Caco-2 (cell line): ENCODE measurements around the gene ASXL1. TPM values are rescaled to one million over a fixed set of nuclear protein-coding genes. Genes with fewer than 3 reads are reported as not detected.

Source experiments
- BruUV-seq: library from RNA; stranded (reverse); fragments of 400-500 nt; replicated peaks from 2 replicates; lab custom pipeline; 2021; lab: Mats Ljungman, UMichigan
- CTCF ChIA-PET: fragments of 300-600 bp; sonication (Branson Sonifier 250); formaldehyde crosslinking; loops from one replicate; lab custom pipeline; 2022; ENCODE audit warnings: antibody characterized with exemption; lab: Charles Lee
- POLR2A ChIA-PET: fragments of 300-600 bp; sonication (Branson Sonifier 250); formaldehyde crosslinking; loops from one replicate; lab custom pipeline; 2022; ENCODE audit warnings: antibody characterized with exemption; lab: Charles Lee
- DNase-seq, 2 experiments: peaks; one replicate each; pipeline versions ENCODE4 v3.0.0 to v3.0.0-alpha.2; 2020 to 2022
- H3K27me3 ChIP-seq: replicated peaks from 2 replicates; pipeline ENCODE4 v1.6.0; 2011; ENCODE audit warnings: low read length; ENCODE audit not compliant: control insufficient read depth, insufficient read depth
- H3K36me3 ChIP-seq: 2 replicates; pipeline ENCODE4 v1.5.1; 2011; ENCODE audit warnings: low read length; ENCODE audit not compliant: control insufficient read depth, insufficient read depth
- H3K4me1 ChIP-seq: fragments of 250-450 bp; sonication (Bioruptor Pico); 2 replicates; pipeline ENCODE4 v1.5.1; 2020; ENCODE audit warnings: mild to moderate bottlenecking
- H3K4me3 ChIP-seq: 2 replicates; pipeline ENCODE4 v1.5.1; 2011; ENCODE audit warnings: low read depth, mild to moderate bottlenecking, control low read depth, low read length
- H3K9me3 ChIP-seq: fragments of 250-450 bp; sonication (Bioruptor Pico); 2 replicates; pipeline ENCODE4 v1.5.1; 2020; ENCODE audit warnings: mild to moderate bottlenecking, moderate library complexity
- H3K27ac Mint-ChIP-seq: one replicate; pipeline ENCODE4 v1.8.0; 2022; ENCODE audit warnings: mixed read lengths; ENCODE audit not compliant: unreplicated experiment
- H3K27me3 Mint-ChIP-seq: one replicate; pipeline ENCODE4 v1.8.0; 2022; ENCODE audit warnings: mixed read lengths; ENCODE audit not compliant: insufficient read depth, unreplicated experiment
- H3K36me3 Mint-ChIP-seq: one replicate; pipeline ENCODE4 v1.8.0; 2022; ENCODE audit warnings: mild to moderate bottlenecking, mixed read lengths; ENCODE audit not compliant: insufficient read depth, unreplicated experiment
- H3K4me1 Mint-ChIP-seq: one replicate; pipeline ENCODE4 v1.8.0; 2022; ENCODE audit warnings: low read depth, mixed read lengths; ENCODE audit not compliant: unreplicated experiment
- H3K4me3 Mint-ChIP-seq: one replicate; pipeline ENCODE4 v1.8.0; 2022; ENCODE audit warnings: mild to moderate bottlenecking, moderate library complexity, mixed read lengths; ENCODE audit not compliant: unreplicated experiment
- H3K9me3 Mint-ChIP-seq: one replicate; pipeline ENCODE4 v1.8.0; 2022; ENCODE audit warnings: mixed read lengths; ENCODE audit not compliant: unreplicated experiment
- intact Hi-C: fragments of 100-400 bp; cut with micrococcal nuclease; formaldehyde crosslinking; loops from one replicate; pipeline ENCODE4 v1.10.0; 2022; ENCODE audit not compliant: unreplicated experiment
- total RNA-seq: library from RNA; stranded (reverse); gene quantifications from 2 replicates; pipeline ENCODE4 v1.2.3, GENCODE V29; 2022
- TF ChIP-seq, protein P1 (sequence below), 2 experiments: fragments of 200-600 bp in 1 of 2; IDR thresholded peaks; 1 replicate in 1 of 2; 2 replicates in 1 of 2; pipeline versions ENCODE4 v1.5.1 to v1.8.0; 2011 to 2022; ENCODE audit warnings: antibody characterized with exemption in 1 of 2, control low read depth in 1 of 2, inconsistent platforms in 1 of 2, low read depth in 1 of 2, low read length in 1 of 2, mild to moderate bottlenecking in 1 of 2, moderate library complexity in 1 of 2; ENCODE audit not compliant: insufficient read depth in 1 of 2, severe bottlenecking in 1 of 2, unreplicated experiment in 1 of 2

ASXL1 gene
- total RNA-seq, 1 experiment from 2014 or later: 226 TPM

- no peak for DNase-seq
- ChIA-PET POLR2A (no interaction called here), CTCF (interaction anchor here (0.5 to 2.0 kb wide), 5 partner anchors 8 to 186 kb away, joined by 3 to 11 read pairs (median 5); no protein-coding TSS in a partner anchor)
- Mint-ChIP-seq H3K27ac (peak overlapping the region; percentile 34), H3K4me1 (peaks cover 20% of the 10 kb centered on the region), H3K4me3 (no peak overlapping the region), H3K27me3 (no peaks in the 10 kb centered on the region), H3K9me3 (no peaks in the 10 kb centered on the region), H3K36me3 (peaks cover 96% of the 10 kb centered on the region)
- intact Hi-C loops: no loop called here
- Histone ChIP-seq H3K9me3 (no peaks in the 10 kb centered on the region), H3K27me3 (no peaks in the 10 kb centered on the region), H3K4me1 (peaks cover 13% of the 10 kb centered on the region), H3K4me3 (no peak overlapping the region), H3K36me3 (peaks cover 22% of the 10 kb centered on the region)
- no TSS peak for BruUV-seq
- TF ChIP-seq, protein P1, sequence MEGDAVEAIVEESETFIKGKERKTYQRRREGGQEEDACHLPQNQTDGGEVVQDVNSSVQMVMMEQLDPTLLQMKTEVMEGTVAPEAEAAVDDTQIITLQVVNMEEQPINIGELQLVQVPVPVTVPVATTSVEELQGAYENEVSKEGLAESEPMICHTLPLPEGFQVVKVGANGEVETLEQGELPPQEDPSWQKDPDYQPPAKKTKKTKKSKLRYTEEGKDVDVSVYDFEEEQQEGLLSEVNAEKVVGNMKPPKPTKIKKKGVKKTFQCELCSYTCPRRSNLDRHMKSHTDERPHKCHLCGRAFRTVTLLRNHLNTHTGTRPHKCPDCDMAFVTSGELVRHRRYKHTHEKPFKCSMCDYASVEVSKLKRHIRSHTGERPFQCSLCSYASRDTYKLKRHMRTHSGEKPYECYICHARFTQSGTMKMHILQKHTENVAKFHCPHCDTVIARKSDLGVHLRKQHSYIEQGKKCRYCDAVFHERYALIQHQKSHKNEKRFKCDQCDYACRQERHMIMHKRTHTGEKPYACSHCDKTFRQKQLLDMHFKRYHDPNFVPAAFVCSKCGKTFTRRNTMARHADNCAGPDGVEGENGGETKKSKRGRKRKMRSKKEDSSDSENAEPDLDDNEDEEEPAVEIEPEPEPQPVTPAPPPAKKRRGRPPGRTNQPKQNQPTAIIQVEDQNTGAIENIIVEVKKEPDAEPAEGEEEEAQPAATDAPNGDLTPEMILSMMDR (IDR thresholded peaks at IDR 0.05; ENCODE audit: insufficient read depth in 1 of 2, low read depth in 1 of 2, low read length in 1 of 2, severe bottlenecking in 1 of 2, unreplicated experiment in 1 of 2): no peak
Measured at GRCh38 chr20:32466739-32467505, 108.8 kb downstream of the ASXL1 start.

- TF ChIP-seq, protein P1 (IDR thresholded peaks at IDR 0.05; ENCODE audit: insufficient read depth in 1 of 2, low read depth in 1 of 2, low read length in 1 of 2, severe bottlenecking in 1 of 2, unreplicated experiment in 1 of 2): no peak
- ChIA-PET POLR2A (no interaction called here), CTCF (interaction anchor here (0.7 to 2.0 kb wide), 4 partner anchors 12 to 185 kb away, joined by 3 to 11 read pairs (median 4); no protein-coding TSS in a partner anchor)
- H3K27me3 ChIP-seq: no peaks in the 10 kb centered on the region
- peak overlapping the region; percentile 2 for H3K27ac Mint-ChIP-seq
- intact Hi-C loops: no loop called here
- H3K4me3 ChIP-seq: no peak overlapping the region
- no peaks in the 10 kb centered on the region for H3K9me3 ChIP-seq
- H3K27me3 Mint-ChIP-seq: no peaks in the 10 kb centered on the region
- peaks cover 22% of the 10 kb centered on the region for H3K4me1 Mint-ChIP-seq
- DNase-seq: no peak
- no peak overlapping the region for H3K4me3 Mint-ChIP-seq
- H3K9me3 Mint-ChIP-seq: no peaks in the 10 kb centered on the region
- BruUV-seq: no TSS peak
- H3K36me3 ChIP-seq: peaks cover 26% of the 10 kb centered on the region
- H3K36me3 Mint-ChIP-seq: peaks cover 92% of the 10 kb centered on the region
- peaks cover 21% of the 10 kb centered on the region for H3K4me1 ChIP-seq
Measured at GRCh38 chr20:32467506-32468312, 109.6 kb downstream of the ASXL1 start.

DNA sequence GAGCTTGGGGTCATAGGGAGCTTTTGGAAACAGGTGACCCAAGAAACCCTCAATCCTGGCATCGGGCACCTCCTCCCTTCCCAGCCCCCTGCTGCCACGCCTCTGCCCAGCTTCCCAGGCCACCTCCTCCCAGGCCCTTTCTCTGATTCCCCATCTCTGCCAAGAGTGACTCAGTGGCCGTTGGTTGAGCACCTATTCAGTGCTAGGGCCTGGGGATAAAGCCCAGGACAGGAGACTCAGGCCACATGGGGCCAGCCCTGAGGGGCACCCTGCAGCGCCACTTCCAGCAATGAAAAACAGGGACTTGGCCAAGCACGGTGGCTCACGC is 110.1 kb downstream of the ASXL1 start:
- Histone ChIP-seq H3K36me3 (peaks cover 22% of the 10 kb centered on the region), H3K9me3 (no peaks in the 10 kb centered on the region), H3K4me1 (peaks cover 27% of the 10 kb centered on the region), H3K4me3 (no peak overlapping the region), H3K27me3 (no peaks in the 10 kb centered on the region)
- intact Hi-C loops: no loop called here
- Mint-ChIP-seq H3K4me3 (no peak overlapping the region), H3K27me3 (no peaks in the 10 kb centered on the region), H3K9me3 (no peaks in the 10 kb centered on the region), H3K36me3 (peaks cover 92% of the 10 kb centered on the region), H3K27ac (no peak overlapping the region), H3K4me1 (peaks cover 24% of the 10 kb centered on the region)
- DNase-seq: no peak
- ChIA-PET CTCF (interaction anchor here (2.0 kb wide), 1 partner anchor 184 kb away, joined by 5 read pairs; no protein-coding TSS in a partner anchor), POLR2A (no interaction called here)
- BruUV-seq: no TSS peak
- TF ChIP-seq, protein P1 (IDR thresholded peaks at IDR 0.05; ENCODE audit: insufficient read depth in 1 of 2, low read depth in 1 of 2, low read length in 1 of 2, severe bottlenecking in 1 of 2, unreplicated experiment in 1 of 2): no peak
